Sigmoid colon (tissue), 4 donors: Measurements from ENCODE around the gene APLNR.

ENCODE experiments used
- CTCF ChIP-seq, 4 experiments: fragments of 450-650 bp in 3 of 4; fragments of 200-600 bp in 1 of 4; IDR thresholded peaks; one replicate each; pipeline ENCODE4 v1.5.1; 2016 to 2019; ENCODE audit warnings: antibody characterized with exemption in 4 of 4, mild to moderate bottlenecking in 3 of 4, moderate library complexity in 2 of 4
- POLR2A ChIP-seq, 2 donors: fragments of 450-650 bp; IDR thresholded peaks; one replicate each; pipeline ENCODE4 v1.6.1; 2016; ENCODE audit warnings: antibody characterized with exemption in 2 of 2, mild to moderate bottlenecking in 2 of 2, moderate library complexity in 2 of 2
- POLR2AphosphoS5 ChIP-seq, 4 donors: sonication (generic); formaldehyde crosslinking; IDR thresholded peaks; one replicate each; pipeline ENCODE4 v1.6.1; 2017; ENCODE audit warnings: antibody characterized with exemption in 4 of 4

DNA sequence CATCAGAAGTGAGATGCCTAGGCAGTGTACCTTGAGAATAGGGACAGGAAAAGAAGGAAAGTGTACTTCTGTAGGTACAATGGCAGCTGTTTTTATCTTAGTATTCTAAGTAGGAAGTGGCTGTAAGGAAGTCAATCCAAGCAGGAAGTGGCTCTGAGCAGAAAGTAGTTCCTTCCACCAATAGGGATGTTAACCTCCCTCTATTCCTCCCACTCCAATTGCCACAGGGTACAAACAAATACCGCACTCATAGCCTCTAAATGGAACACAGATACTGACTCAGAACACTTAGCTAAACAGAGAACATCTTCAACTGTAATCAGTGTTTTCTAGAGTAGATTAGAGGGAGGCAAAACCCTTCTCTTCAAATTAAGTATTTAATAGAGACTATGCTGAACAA lies 44.7 kb downstream of the APLNR start:
- TF ChIP-seq POLR2A (IDR thresholded peaks at IDR 0.05), result no peak
- no peak for TF ChIP-seq CTCF (IDR thresholded peaks at IDR 0.05)
- TF ChIP-seq POLR2AphosphoS5 (IDR thresholded peaks at IDR 0.05), result no peak
